Nephron (organoid): ENCODE results near the gene POMP.
A peak's percentile ranks its signal among the peaks of the same experiment; 100 is the strongest.
"Not testable (repeated sequence)": the region's sequence is repeated elsewhere in the genome, so short reads cannot be mapped to it uniquely, and the experiment has no call there.

Experiments
- H3K27ac Mint-ChIP-seq, 3 experiments: 2 replicates each; pipeline ENCODE4 v1.8.0; 2020; ENCODE audit warnings: mixed read lengths in 3 of 3, mild to moderate bottlenecking in 2 of 3, moderate library complexity in 1 of 3
- H3K27me3 Mint-ChIP-seq: 2 replicates; pipeline ENCODE4 v1.8.0; 2021; ENCODE audit warnings: low read depth, mild to moderate bottlenecking, moderate library complexity, mixed read lengths
- H3K36me3 Mint-ChIP-seq: 2 replicates; pipeline ENCODE4 v1.8.0; 2020; ENCODE audit warnings: low read depth, mixed read lengths
- H3K4me1 Mint-ChIP-seq: 2 replicates; pipeline ENCODE4 v1.8.0; 2020; ENCODE audit warnings: mixed read lengths
- H3K4me3 Mint-ChIP-seq, 3 experiments: 2 replicates each; pipeline ENCODE4 v1.8.0; 2020; ENCODE audit warnings: mild to moderate bottlenecking in 3 of 3, mixed read lengths in 3 of 3, moderate library complexity in 2 of 3
- H3K9me3 Mint-ChIP-seq: 2 replicates; pipeline ENCODE4 v1.8.0; 2020; ENCODE audit warnings: mixed read lengths
- CTCF ChIP-seq, 3 experiments: fragments of 200-600 bp; sonication (generic); IDR thresholded peaks; one replicate each; pipeline ENCODE4 v1.5.0; 2021; ENCODE audit warnings: antibody characterized with exemption in 3 of 3; ENCODE audit not compliant: unreplicated experiment in 3 of 3

POMP gene

GRCh38 chr13:28685114-28685513, 26.2 kb downstream of the POMP start:
- H3K27me3 Mint-ChIP-seq: peaks cover 2% of the 10 kb centered on the region

GRCh38 chr13:28685892-28686291, 27.0 kb downstream of the POMP start:
- TF ChIP-seq CTCF (IDR thresholded peaks at IDR 0.05; ENCODE audit: unreplicated experiment in 3 of 3): no peak
- Mint-ChIP-seq H3K27ac (no peak overlapping the region), H3K4me1 (no peaks in the 10 kb centered on the region), H3K9me3 (peaks cover 29% of the 10 kb centered on the region), H3K36me3 (no peaks in the 10 kb centered on the region), H3K27me3 (peaks cover 4% of the 10 kb centered on the region), H3K4me3 (no peak overlapping the region)

More at GRCh38 chr13:28685114-28685513, 26.2 kb downstream of the POMP start:
- Mint-ChIP-seq H3K4me1 (no peaks in the 10 kb centered on the region), H3K36me3 (no peaks in the 10 kb centered on the region), H3K27ac (no peak overlapping the region), H3K4me3 (no peak overlapping the region), H3K9me3 (peaks cover 24% of the 10 kb centered on the region)
- no peak for TF ChIP-seq CTCF (IDR thresholded peaks at IDR 0.05; ENCODE audit: unreplicated experiment in 3 of 3)

- peak overlapping the region in 1 of 3 experiments; percentile 70 for H3K27ac Mint-ChIP-seq
- H3K27me3 Mint-ChIP-seq, H3K36me3 Mint-ChIP-seq, H3K4me1 Mint-ChIP-seq: not testable (repeated sequence)
- peak overlapping the region in 1 of 3 experiments; percentile 63 for H3K4me3 Mint-ChIP-seq
- H3K9me3 Mint-ChIP-seq: peaks cover 18% of the 10 kb centered on the region
Measured at GRCh38 chr13:28693605-28694491, 34.9 kb downstream of the POMP start.

- TF ChIP-seq CTCF (IDR thresholded peaks at IDR 0.05; ENCODE audit: unreplicated experiment in 3 of 3): no peak
- Mint-ChIP-seq H3K4me1 (peaks cover 6% of the 10 kb centered on the region), H3K27me3 (no peaks in the 10 kb centered on the region), H3K36me3 (no peaks in the 10 kb centered on the region), H3K4me3 (no peak overlapping the region), H3K9me3 (peaks cover 2% of the 10 kb centered on the region), H3K27ac (no peak overlapping the region)
Measured at GRCh38 chr13:28697441-28697840, 38.5 kb downstream of the POMP start.

- Mint-ChIP-seq H3K27me3 (no peaks in the 10 kb centered on the region), H3K27ac (no peak overlapping the region), H3K4me3 (no peak overlapping the region), H3K36me3 (no peaks in the 10 kb centered on the region), H3K4me1 (peaks cover 6% of the 10 kb centered on the region), H3K9me3 (no peaks in the 10 kb centered on the region)
- no peak for TF ChIP-seq CTCF (IDR thresholded peaks at IDR 0.05; ENCODE audit: unreplicated experiment in 3 of 3)
Measured at GRCh38 chr13:28699246-28699645, 40.3 kb downstream of the POMP start.

- no peaks in the 10 kb centered on the region for H3K27me3 Mint-ChIP-seq
Measured at GRCh38 chr13:28704282-28704681, 45.4 kb downstream of the POMP start.

More at GRCh38 chr13:28704282-28704681, 45.4 kb downstream of the POMP start:
- no peak overlapping the region for H3K27ac Mint-ChIP-seq
- no peak overlapping the region for H3K4me3 Mint-ChIP-seq
- peaks cover 22% of the 10 kb centered on the region for H3K4me1 Mint-ChIP-seq
- no peak for TF ChIP-seq CTCF (IDR thresholded peaks at IDR 0.05; ENCODE audit: unreplicated experiment in 3 of 3)
- no peaks in the 10 kb centered on the region for H3K36me3 Mint-ChIP-seq
- no peaks in the 10 kb centered on the region for H3K9me3 Mint-ChIP-seq
